Amygdala (tissue), 56 donors: ENCODE data around the gene ADAMTS13.
A peak's percentile ranks its signal among the peaks of the same experiment; 100 is the strongest.
"Not testable (repeated sequence)": the region's sequence is repeated elsewhere in the genome, so short reads cannot be mapped to it uniquely, and the experiment has no call there.

ENCODE experiments used
- DNase-seq, 56 donors: peaks; one replicate each; lab custom pipeline; 2025; lab: John Stamatoyannopoulos, UW

Gene ADAMTS13

DNA sequence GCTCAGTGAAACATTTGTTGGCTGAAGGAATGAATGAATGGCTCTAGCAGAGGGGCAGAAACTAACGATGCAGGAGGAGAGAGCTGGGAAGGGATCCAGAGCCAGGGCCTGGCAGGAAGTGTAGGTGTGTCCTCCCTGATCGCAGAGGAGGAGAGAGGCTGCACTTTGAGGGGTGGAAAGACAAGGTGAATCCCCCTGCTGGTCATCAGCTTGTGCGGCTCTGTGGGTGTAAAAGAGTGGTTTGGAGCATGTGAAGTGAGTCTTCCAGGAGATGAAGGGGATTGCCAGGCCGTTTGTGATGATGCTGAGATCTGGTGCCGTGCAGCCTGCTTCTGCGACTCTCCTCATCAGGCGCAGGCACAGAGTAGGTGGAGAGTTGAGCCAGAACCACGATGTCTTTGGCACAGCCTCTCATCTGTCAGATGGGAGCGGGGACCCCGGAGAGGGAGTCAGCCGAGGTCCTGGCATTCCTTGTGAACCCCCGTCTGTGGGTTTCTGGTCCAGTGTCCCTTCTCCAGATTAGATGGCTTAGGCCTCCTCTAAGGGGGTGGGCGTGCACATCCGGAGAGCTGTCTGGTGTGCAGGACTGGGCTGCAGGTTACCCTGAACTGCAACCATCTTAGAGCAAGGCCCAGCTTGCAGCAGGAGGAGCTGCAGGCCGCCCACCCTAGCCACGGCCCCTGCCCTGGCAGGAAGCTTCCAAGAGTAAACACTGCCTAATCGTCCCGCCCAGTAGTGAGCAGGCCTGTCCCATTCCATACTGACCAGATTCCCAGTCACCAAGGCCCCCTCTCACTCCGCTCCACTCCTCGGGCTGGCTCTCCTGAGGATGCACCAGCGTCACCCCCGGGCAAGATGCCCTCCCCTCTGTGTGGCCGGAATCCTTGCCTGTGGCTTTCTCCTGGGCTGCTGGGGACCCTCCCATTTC is at the start of gene ADAMTS13:
TSS of gene ADAMTS13 (plus strand) at position 753 of the 928 bp plus-strand sequence. CDS start at position 830, 77 bp downstream.
- peak in 1 of 56 donors; percentile 55 for DNase-seq

DNA sequence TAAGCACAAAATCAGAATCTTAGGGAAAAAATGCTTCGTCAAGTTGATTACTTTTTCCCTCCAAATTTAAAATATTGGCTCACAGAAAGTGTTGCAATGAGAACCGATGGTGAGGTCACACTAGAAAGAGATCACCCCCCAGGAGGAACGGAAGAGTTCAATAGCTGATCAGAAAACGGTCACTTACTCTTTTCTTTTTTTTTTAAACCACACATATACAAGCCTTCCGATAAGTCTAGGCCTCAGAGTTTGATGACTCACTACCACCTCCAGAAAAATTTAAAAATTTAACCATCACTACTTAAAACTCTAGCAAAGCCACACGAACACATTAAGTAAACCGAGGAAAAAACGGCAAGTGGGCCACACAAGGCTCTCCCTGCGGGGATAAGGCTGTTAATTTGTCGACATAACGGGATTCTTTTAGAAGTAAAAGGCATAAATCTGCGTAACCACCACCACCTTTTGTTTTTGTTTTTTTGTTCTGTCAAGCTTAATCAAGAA is 47.5 kb upstream of the ADAMTS13 start:
- DNase-seq = no peak

DNA sequence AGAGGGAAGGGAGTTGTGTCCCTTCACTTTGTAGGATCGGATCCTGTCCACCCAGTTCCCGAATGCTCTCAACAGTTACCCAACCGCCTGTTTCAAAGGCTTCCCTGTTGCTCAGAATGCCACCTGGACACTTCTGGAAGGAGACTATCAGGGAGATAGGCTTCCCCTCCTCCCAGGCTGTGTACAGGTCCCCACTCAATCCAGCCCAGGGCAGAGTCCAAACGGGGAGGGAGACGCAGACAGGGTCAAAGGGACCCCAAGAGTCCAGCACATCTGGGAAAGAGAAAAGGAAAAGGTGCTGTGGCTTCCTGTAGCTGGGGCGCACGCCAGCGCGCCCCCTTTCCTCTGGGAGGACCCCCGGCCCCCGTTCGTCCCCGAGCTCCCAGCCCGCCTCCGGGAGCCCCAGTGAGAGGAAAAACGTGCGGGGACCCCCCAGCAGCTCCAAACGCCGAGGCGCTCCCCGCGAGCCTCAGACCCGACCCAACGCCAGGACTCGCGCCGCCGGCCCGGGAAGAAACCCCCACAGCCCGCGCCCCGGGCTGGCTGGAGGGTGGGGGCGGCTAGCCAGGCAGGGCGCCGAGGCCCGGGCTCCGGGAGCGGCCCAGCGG is 46.9 kb upstream of the ADAMTS13 start:
- no peak for DNase-seq

DNA sequence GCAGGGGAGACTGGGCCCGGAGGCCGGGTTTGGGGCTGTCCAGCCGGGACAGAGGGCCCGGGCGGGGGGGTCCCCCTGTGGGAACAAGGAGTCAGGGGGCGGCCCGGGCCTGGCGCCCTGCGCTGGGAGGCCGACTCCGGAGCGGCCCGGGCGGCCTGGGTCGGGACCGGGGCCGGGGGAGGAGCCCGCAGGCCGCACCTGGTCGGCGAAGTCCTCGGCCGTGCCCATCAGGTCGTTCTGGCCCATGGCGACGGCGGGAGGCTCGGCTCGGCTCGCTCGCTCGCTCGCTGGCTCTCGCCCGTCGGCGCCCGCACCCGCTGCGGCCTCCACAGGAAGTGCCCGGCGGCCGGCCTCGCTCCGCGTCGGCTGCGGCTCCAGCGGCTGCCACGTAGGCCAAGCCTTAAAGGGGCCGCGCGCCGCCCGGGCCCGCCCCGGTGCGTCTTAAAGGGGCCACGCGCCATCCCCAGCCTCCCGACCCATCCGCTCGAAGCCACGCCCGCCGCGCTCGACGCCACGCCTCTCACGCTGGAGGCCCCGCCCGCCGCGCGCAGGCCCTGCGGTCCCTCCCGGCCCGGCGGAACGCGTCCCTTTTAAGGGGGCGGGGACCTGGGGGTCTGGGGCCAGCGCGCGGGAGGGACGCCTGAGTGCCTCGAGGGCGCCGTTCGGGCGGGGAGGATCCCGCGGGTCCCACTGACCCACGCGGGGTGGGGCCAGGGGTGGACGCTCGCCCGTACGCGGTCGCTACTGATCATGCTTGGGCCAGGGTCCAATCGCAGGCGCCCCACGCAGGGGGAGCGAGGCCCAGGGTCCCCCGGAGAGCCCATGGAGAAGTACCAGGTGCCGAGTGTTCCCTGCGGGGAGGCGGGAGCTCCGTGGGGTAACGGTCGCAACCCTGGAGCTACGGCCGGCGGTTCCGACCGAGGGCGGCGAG is 46.2 kb upstream of the ADAMTS13 start, which contains the start of the genes STKLD1 and SURF4:
TSS of gene STKLD1 (plus strand) at position 643 of the 931 bp plus-strand sequence. CDS start at position 751, 108 bp downstream.
TSS of gene SURF4 (minus strand) at position 337 of the 931 bp plus-strand sequence. CDS start at position 246, 91 bp downstream.
- peak; percentile 32 to 98 (median 88) for DNase-seq

DNA sequence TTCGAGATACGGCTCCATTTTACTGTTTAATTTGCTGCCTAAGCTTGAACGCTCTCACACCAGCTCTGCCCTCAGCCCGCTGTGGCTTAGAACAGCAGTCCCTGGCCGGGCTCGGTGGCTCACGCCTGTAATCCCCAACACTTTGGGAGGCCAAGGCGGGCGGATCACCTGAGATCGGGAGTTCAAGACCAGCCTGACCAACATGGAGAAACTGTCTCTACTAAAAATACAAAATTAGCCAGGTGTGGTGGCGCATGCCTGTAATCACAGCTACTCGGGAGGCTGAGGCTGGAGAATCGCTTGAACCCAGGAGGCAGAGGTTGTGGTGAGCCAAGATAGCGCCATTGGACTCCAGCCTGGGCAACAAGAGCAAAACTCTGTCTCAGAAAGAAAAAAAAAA is 44.9 kb upstream of the ADAMTS13 start:
- DNase-seq = not testable (repeated sequence)

DNA sequence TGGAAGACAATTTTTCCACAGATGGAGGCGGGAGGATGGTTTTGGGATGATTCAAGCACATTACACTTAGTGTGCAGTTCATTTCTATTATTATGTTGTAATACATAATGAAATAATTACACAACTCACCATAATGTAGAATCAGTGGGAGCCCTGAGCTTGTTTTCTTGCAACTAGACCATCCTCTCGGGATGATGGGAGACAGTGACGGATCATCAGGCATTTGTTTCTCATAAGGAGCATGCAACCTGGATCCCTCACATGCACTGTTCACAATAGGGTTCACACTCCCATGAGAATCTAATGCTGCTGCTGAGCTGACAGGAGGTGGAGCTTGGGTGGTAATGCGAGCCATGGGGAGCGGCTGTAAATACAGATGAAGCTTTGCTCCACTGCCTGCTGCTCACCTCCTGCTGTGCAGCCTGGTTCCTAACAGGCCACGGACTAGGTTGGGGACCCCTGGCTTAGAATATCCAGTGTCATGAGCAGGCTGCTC is 44.4 kb upstream of the ADAMTS13 start:
- no peak for DNase-seq

DNA sequence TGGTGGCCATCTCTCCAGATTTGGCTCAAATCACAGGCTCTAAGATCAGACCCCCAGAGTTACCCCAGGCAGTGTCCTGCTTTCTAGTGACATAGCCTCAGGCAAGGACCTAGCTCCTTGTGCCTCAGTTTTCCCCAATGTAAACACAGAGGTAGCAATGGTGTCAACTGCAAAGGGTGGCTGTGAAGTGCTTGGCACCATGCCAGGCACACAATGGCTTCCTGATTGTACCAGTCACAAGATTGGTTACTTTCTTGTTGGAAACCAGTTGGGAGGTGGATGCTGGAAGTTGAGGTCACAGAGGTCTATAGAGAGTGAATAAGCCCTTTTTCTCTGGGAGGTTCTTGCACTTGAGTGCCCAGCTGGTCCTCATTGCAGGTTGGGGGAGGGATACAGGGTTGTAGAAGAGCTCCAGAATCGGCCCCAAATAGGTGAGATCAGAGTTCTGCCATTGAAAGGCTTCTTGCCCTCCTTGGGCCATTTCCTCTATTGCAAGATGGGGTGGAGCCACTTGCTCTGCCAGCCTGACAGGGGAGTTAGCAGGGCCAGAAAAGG is 43.7 kb upstream of the ADAMTS13 start:
- no peak for DNase-seq

DNA sequence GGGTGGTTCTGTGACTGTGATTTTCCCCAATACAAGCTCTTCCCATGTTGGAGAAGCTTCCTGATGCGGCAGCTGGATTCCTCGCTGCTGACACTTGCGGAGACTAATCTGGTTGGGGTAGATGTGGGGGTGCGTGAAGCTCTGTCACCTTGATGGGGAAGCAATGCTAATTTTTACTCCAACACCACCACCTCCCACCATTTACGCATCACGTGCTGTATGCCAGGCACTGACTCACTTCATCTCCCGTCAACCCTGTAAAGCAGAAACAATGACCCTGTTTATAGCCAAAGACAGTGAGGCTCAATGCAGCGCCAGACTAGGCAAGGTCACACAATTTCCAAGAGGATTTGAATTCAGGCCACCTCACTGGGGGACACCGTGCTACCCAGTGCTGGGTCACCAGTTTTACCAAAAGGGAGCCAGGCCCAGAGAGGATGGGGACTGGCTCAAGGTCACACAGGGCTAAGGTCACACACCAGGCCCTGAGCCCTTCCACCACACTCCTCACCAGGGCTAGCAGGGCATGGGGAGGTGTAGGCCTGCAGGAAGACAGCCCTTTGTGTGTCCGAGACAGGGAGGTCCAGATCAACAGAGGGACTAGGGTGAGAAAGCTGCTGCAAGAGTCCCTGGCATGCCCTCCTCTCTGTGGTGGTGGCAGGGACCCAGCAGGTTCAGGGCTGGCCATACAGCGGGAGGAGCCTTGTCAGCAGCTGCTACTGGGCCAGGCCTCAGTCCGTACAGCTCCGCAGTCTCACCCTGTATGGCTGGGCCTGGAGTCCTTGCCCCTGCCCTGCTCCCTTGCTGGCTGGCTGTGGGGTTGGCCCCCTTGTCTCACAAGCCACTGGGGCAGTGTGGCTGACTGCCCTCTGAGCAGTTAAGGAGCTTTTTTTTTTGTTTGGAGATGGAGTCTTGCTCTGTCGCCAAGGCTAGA is 42.7 kb upstream of the ADAMTS13 start:
- peak in 23 of 56 donors; percentile 10 to 60 (median 34) for DNase-seq

DNA sequence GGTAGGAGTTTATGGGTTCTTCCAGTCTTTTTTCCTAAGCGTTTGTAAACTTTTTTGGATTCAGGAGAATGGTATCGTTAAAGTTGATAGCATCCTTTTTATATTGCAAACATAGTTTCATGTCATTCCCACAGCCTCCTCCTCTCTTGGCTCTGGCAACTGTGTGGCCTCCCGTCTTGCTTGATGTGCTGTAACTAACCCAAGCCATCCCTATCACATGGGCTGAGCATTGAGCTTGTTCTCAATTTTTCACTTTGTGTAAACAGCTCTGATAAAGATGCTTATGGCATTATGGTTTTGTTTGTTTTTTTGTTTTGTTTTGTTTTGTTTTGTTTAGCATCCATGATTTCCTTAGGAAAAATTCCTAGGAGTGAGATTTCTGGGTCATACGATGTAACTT is 41.4 kb upstream of the ADAMTS13 start:
- DNase-seq = no peak

DNA sequence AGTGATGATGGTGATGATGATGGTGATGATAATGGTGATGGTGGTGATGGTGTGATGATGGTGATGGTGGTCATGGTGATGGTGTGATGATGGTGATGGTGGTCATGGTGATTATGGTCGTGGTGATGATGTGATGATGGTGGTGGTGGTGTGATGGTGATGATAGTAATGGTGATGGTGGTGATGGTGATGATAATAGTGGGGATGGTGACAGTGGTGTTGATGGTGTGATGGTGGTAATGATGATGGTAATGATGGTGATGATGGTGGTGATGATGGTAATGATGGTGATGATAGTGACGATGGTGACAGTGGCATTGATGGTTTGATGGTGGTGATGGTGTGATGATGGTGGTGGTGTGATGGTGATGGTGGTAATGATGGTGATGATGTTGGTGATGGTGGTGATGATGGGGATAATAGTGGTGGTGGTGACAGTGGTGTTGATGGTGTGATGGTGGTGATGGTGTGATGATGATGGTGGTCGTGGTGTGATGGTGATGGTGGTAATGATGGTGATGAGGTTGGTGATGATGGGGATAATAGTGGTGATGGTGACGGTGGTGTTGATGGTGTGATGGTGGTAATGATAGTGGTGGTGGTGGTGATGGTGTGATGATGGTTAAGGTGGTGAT is 39.5 kb upstream of the ADAMTS13 start:
- no peak for DNase-seq

DNA sequence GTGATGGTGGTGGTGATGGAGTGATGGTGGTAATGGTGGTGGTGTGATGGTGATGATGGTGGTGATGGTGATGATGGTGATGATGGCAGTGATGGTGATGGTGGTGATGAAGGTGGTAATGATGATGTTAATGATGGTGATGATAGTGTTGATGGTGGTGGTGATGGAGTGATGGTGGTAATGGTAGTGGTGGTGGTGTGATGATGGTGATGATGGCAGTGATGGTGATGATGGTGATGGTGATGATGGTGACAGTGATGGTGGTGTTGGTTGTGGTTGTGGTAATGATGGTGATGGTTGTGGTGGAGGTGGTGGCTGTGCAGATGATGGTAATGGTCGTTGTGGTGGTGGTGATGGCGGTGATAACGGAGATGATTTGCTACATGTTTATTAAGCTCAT is 38.7 kb upstream of the ADAMTS13 start:
- no peak for DNase-seq

DNA sequence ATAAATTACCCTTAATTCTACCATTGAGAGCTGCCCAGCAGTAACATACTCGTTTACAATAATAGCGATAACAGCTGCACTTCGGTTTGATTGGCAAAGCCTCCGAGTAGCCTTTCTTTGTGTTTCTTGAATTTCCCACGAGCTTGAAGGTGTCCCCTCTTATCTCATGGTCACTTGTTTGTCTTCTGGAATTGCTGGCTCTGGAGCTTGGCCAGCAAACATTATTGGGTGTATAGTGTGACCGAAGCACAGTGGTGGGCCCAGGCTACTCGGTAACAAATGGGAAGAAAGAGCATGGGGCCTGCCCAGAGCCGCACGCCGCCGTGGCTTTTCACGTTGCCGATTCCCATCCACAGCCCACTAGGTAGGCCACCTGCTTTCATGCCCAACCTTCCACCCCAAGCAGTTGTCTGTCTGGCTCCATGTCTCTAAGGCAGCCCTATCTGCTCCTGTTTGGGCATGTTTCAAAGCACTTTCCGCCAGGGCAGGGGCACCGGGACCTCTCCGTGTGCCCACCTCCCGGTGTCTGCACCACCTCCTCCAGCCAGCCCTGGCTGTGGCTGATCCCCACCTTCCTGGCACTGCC is 37.3 kb upstream of the ADAMTS13 start:
- DNase-seq = no peak

DNA sequence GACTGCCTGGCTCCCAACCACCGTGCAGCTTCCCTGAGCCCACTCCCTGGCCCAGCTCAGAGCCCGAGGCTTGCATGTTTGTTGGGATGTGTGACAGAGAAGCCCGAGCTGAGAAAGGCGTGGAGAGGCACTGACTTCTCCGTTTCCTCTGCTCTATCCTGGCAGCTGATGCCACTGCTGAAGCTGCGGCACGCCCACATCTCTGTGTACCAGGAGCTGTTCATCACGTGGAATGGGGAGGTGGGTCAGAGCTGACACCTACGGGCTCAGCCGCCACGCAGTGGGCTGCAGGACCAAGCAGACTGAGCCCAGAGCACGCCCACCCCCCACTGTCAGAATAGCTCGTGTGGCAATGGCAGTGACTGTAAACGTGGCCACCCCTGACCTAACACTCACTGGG is 36.7 kb upstream of the ADAMTS13 start:
- peak in 2 of 56 donors; percentile 18 to 25 for DNase-seq

DNA sequence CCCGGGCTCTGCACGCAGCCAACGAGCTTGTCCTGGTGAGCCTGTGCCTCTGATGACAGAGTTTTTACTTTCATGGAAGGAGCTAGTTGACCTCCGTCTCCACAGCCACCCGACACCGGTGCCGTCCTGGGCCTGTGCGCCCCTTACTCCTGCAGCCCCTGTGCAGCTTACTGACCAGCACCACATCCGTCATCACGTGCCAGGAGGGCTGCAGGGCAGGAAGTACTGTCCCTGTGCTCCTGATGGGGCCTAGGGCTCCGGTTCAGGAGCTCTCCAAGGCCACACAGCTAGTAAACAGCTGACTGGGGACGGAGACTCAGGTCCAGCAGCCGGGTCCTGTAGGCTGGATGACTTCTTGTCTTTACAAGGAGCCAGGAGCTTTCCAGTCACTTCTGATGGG is 35.8 kb upstream of the ADAMTS13 start:
- no peak for DNase-seq

DNA sequence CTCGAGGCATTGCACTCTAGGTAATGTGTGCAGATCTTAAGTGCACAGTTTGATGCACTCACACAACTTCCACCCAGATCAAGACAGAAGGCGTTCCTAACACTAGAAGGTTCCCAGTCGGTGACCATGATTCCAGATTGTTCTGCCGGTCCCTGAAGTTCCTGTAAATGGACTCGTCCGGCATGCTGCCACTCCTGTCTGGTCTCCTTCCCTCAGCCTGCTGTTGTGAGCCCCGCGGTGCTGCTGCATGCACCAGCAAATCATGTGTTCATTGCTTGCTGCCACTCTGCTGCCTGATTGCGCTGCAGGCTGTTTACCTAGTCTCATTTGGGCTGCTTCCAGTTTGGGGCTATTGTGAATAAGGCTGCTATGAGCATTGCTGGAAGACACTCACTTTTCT is 34.5 kb upstream of the ADAMTS13 start:
- DNase-seq = no peak

DNA sequence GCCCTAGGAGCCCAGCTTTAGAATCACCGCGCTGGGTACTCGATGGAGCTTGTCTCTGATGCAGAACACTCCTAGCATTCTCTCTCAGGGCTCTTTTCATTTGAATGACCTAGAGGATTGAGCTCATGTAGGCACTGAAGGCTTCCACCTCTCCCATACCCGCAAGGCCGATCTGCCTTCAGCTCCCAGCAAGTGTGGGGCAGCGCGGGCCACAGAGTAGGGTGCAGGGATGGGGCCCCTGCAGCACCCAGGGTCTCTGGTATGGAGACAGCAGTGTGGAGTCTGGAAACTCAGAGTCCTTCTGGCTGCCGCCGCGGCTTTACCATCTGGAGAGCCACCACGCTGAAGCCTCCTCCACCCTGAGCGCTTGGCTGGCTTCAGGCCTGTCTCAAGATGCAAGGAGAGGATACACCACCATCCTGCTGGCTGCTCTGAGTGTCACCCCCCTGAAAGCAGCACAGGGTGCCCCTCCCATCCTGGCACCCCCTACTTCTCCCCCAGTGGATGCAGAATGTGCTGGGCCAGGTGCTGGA is 33.1 kb upstream of the ADAMTS13 start:
- peak in 1 of 56 donors; percentile 10 for DNase-seq

DNA sequence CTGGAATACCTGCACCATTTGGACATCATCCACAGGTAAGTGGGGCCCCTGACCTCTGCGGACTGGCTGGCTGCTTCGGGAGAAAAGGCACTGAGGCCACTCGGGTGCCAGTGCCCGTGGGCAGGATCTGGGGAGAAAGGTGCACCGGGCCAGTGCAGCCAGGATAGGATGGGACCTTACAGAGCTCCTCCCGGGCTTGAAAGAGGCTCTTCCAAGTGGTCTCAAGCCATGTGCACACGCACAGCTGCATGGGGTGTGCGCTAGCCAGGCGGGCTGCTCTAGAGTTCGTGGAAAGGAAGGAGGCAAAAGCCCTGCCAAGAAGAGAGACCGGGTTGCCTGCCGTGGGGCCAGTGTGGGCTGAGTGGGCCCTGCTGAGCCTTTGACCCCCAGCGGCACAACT is 32.6 kb upstream of the ADAMTS13 start:
- no peak for DNase-seq
